ENCODE measurements around the gene PTGIR.

Gene PTGIR

GRCh38 chr19:46616631-46617322 is 8.1 kb downstream of the PTGIR start:
- DNase-seq (ENCODE audit: low read depth in 2 of 3, low spot score in 1 of 3), result peak in 2 of 3 donors; percentile 52 to 71

- DNase-seq (ENCODE audit: low read depth in 2 of 3, low spot score in 1 of 3), result no peak
Measured at GRCh38 chr19:46615966-46616365, 8.9 kb downstream of the PTGIR start.

- DNase-seq (ENCODE audit: low read depth in 2 of 3, low spot score in 1 of 3), result peak; percentile 73 to 91 (median 77)
Measured at GRCh38 chr19:46614114-46614722, 10.7 kb downstream of the PTGIR start.

DNA sequence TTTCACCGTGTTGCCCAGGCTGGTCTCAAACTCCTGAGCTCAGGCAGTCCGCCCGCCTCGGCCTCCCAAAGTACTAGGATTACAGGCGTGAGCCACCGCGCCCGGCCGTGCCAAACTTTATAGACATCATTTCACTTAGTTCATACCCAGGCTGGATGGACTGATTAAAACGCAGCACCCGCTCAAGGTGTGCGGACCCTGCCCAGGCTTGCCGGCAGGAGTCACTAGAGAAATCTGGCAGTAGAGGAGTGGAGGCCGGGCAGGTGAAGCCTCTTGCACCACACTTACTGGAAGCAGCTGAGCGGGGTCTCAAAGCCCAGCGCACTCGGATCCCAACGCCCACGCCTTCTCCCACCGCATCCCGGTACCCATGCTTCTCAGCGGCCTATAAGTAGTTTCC is 11.4 kb downstream of the PTGIR start:
- no peak for DNase-seq (ENCODE audit: low read depth in 2 of 3, low spot score in 1 of 3)

- no peak for DNase-seq (ENCODE audit: low read depth in 2 of 3, low spot score in 1 of 3)
Measured at GRCh38 chr19:46611776-46612175, 13.1 kb downstream of the PTGIR start.

DNA sequence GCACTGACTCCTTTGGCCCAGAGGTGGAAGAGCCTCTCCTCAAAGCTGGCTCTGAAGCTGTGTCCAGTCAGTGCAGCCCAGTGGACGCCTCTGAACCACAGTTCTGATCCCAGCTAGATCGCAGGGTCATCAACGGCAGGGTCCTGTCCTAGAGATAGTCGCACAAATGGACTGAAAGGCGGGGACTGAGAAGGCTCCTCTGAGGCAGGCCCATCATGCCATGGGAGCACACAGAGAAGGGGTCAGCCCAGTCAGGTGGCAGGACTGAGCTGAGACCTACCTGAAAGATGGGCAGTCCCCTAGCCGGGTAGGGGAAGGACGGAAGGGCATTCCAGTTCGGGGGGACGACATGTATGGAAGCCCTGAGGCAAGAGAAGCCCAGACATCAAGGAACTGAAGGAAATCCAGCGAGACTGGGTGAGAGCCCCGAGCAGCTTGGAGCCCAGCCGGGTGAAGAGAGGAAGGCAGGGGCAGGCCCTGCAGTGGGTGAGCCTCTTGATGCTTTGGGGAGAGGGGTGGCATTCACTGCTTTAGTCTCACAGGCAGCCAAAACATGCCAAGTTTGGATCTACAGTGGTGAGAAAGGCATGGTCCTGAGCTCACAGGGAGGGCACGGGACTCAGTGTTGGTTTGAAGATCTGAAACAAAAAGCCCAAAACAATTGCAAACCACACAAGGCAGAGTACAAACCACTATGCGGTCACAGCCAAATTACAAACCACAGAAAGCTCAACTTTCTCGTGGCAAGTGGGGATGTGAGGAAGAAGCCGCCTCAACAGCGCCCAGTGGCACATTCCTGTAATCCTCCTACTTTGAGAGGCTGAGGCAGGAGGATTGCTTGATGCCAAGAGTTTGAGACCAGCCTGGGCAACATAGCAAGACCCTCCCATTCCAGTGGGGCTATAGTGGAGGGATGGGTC is 13.8 kb downstream of the PTGIR start:
- no peak for DNase-seq (ENCODE audit: low read depth in 2 of 3, low spot score in 1 of 3)

- no peak for DNase-seq (ENCODE audit: low read depth in 2 of 3, low spot score in 1 of 3)
Measured at GRCh38 chr19:46610413-46610775, 14.5 kb downstream of the PTGIR start.

DNA sequence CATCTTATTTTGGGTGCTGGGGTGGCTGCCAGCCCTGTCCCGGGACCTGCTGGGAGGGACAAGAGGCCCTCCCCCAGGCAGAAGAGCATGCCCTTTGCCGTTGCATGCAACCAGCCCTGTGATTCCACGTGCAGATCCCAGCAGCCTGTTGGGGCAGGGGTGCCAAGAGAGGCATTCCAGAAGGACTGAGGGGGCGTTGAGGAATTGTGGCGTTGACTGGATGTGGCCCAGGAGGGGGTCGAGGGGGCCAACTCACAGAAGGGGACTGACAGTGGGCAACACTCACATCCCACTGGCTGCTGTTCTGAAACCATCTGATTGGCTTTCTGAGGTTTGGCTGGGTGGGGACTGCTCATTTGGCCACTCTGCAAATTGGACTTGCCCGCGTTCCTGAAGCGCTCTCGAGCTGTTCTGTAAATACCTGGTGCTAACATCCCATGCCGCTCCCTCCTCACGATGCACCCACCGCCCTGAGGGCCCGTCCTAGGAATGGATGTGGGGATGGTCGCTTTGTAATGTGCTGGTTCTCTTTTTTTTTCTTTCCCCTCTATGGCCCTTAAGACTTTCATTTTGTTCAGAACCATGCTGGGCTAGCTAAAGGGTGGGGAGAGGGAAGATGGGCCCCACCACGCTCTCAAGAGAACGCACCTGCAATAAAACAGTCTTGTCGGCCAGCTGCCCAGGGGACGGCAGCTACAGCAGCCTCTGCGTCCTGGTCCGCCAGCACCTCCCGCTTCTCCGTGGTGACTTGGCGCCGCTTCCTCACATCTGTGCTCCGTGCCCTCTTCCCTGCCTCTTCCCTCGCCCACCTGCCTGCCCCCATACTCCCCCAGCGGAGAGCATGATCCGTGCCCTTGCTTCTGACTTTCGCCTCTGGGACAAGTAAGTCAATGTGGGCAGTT is 15.1 kb downstream of the PTGIR start:
- no peak for DNase-seq (ENCODE audit: low read depth in 2 of 3, low spot score in 1 of 3)

DNA sequence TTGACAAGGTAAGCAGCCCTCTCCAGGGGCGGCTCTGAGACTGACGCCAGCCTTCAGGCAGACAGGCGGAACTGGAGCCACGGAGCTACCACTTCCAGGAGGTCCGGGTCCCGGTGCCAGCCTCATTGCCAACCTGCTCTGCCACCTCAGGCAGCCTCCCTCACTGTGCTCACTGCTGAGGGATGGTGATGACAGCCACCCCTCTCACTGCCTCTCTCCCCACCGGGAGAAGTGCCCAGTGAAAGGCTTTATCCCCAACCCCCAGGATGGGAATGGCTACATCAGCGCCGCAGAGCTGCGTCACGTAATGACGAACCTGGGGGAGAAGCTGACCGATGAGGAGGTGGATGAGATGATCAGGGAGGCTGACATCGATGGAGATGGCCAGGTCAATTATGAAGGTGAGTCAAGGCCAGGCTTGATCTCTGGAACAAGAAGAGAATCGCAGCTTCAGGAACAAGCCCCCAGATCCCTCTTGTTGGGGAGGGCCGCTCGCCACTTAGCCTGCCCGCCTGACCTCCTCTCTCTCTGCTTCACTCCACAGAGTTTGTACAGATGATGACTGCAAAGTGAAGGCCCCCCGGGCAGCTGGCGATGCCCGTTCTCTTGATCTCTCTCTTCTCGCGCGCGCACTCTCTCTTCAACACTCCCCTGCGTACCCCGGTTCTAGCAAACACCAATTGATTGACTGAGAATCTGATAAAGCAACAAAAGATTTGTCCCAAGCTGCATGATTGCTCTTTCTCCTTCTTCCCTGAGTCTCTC is 16.1 kb downstream of the PTGIR start:
- no peak for DNase-seq (ENCODE audit: low read depth in 2 of 3, low spot score in 1 of 3)

DNA sequence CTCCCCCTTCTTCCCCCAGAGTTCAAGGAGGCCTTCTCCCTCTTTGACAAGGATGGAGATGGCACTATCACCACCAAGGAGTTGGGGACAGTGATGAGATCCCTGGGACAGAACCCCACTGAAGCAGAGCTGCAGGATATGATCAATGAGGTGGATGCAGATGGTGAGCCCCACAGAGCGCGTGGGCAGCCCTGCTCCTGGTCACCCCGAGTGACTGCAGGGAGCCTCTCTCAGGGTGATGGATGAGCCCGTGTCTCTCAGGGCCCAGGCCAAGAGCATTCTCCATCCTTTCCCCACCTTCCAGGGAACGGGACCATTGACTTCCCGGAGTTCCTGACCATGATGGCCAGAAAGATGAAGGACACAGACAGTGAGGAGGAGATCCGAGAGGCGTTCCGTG is 16.7 kb downstream of the PTGIR start:
- DNase-seq (ENCODE audit: low read depth in 2 of 3, low spot score in 1 of 3), result no peak

DNA sequence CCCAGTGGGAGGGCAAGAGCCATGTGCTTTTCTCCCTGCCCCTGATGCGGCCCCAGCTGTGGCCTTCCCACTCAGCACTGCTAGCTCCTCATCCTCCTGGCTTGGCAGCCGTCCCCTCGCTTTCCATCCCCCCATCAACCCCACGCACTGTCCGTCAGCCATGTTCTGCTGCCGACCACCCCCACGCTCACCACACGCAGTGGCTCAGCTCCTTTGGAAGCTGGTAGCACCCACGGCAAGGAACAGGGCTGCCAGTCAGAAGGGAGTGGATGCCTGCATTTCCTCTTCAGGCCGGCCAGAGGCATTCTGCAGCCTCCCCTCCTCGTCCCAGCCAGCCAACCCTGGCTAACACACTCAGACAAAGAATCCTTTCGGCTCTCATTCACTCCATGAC is 17.4 kb downstream of the PTGIR start:
- DNase-seq (ENCODE audit: low read depth in 2 of 3, low spot score in 1 of 3), result no peak

GRCh38 chr19:46606681-46607447 is 18.0 kb downstream of the PTGIR start:
- no peak for DNase-seq (ENCODE audit: low read depth in 2 of 3, low spot score in 1 of 3)

DNA sequence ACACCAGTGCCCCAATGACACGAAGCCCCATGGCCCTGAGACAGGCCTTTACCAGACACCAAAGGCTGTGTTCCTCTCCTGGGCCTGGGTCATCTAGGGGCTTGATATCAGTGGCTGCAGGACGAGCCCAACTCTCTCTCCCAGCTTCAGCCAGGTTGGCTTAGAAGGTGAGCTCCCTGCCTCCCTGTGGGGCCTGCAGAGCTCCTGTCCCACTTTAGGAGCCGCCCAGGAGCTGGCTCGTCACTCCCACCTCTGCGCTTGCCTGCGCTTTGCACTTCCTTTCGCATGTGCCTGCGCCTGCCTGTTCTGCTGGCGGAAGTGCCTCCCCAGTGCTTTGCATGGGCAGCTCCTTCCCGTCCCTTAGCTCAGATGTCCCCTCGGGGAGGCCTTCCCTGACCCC is 18.9 kb downstream of the PTGIR start:
- DNase-seq (ENCODE audit: low read depth in 2 of 3, low spot score in 1 of 3), result no peak

DNA sequence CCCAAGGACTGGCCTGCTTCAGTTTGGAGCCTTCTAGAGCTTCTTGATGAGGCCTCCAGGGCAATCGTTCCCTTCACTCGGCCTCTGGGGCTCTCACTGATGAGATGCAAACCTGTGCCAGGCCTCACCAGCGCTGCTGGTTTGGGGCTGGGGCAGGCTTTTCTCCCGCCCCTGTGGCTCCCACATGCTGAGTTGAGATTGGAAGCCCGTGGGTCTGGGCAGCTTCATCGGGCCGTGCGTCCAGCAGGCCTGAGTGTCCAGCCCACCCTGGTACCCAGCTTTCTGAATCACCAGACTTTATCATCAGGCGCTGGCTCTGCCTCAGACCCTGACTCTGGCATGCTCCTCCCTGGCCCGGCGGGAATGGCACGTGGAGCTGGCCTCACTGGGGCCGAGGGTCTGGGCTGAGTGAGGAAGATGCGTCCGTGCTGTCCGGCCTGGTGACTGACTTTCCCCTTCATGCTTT is 19.5 kb downstream of the PTGIR start:
- DNase-seq (ENCODE audit: low read depth in 2 of 3, low spot score in 1 of 3), result no peak

DNA sequence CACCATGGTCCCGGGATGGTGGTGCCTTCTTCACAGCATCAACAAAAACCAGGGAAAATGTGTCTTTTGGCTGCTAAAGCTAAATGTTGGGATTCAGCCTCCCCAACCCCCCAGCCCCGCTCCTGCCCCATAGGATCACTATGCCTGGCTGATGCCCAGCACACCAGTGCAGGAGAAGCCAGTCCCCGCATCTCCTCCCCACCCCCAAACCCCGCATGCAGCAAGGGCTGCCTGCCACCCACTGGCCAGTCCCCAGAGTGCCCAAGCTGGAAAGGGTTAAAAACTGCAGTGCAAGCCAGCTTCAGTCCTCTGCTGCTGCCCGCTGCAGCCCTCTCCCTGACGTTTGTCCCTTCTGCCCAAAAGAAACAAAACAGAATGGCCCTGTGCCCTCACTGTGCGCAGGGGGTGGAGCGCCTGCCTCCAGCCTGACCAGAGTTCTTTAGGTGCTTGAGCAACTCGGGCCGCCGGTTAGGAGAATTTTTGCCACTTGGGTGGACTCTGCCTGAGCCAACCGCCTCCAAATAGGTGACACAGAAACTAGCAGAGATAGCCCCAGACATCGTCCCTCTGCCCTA is 20.0 kb downstream of the PTGIR start:
- no peak for DNase-seq (ENCODE audit: low read depth in 2 of 3, low spot score in 1 of 3)

GRCh38 chr19:46603752-46604231 is 21.1 kb downstream of the PTGIR start:
- no peak for DNase-seq (ENCODE audit: low read depth in 2 of 3, low spot score in 1 of 3)

DNA sequence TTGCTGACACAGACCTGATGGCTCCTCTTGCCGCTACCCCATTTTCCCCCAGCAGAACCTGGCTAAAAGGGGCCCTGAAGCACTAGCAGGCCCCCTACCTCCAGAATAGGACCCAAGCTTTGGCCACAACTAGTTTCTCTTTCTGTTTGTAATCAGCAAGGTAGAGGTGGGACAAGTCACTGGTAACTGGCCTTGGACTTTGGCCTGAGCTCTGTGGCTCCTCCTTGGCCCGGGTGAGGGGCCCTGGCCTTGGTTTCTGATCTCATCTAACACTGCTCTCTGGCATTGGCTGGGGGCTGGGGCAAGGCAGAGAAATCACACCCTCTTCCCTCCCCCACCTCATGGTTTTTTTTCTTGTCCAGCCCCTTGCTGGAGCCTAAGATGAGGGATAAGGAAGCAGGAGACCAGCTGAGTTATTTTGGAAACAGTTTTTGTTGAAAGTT is 21.7 kb downstream of the PTGIR start:
- no peak for DNase-seq (ENCODE audit: low read depth in 2 of 3, low spot score in 1 of 3)

DNA sequence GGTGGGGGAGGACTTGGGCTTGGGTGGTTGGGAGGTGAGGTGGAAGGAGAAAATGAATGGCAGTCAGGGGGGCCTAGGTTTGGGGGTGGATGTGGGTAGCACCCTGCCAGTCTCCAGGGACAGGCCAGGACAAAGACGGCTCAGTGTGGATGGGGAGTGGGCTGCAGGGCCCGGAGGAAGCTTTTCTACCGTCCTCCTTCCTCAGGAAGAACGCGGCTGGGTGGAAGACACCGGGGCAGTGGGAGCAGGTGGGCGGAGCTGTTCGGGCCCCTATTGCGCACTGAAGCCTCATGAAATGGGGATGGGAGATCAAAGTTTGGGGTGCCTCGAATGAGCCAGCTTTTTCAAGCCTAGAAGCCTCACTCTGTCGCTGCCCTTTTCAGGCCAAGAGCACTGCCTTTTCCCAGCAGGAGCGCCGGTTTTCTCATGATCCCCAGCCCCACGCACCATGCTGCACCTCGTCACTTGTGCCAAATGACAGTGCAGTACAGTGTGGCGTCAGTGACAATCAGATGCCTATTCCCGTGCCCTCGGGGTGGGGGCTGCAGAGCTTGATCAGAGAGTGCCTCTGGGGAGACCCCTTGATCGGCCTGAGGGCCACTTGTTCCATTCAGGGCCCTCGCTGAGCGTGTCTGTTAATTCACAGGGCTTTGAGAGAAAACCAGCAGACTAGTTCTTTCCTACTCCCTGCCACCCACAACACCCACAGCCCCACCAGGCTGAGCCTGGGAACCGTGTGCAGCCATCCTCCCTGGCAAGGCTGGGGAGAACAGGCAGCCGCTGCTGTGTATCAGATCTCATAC is 22.3 kb downstream of the PTGIR start:
- DNase-seq (ENCODE audit: low read depth in 2 of 3, low spot score in 1 of 3), result peak in 2 of 3 donors; percentile 58 to 61

All from stimulated activated CD4-positive, alpha-beta T cell treated with anti-CD3 and anti-CD28 coated beads, Interleukin-12 subunit alpha, Interleukin-12 subunit beta, amount 100 ng/mL, for 48 hours (primary cell).